GM19455 (cell line): ENCODE results near the gene ZNF446.
"Not testable (repeated sequence)": the region's sequence is repeated elsewhere in the genome, so short reads cannot be mapped to it uniquely, and the experiment has no call there.

Source experiments
- ATAC-seq: cut with Tn5 transposase; IDR thresholded peaks from one replicate; pipeline ENCODE4 v1.9.1; 2021; ENCODE audit not compliant: unreplicated experiment

ZNF446 gene

GRCh38 chr19:58475714-58476497 is at the start of gene ZNF446:
TSS of gene ZNF446 (plus strand) at chr19:58476352. CDS start at chr19:58477219, 867 bp downstream.
- ATAC-seq: peak; percentile 77

DNA sequence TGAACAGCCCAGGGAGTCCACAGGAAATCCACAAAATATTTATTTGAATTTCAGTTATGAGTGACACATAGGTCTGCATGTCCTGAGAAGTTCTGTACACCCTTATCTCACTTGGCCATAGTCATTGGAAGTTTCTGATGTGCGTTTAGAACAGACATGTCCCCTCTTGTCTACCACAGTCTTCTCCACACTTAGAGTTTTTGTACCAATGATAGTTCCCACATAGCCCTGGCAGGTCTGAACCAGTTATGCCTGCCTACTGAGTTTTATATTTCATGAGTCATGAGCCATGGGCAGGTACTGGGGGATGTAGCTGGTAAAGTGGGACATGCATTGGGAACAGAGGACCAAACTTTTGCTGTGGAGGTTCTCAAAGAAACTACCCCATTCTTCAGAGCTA is 47.5 kb upstream of the ZNF446 start:
- ATAC-seq: no peak

- no peak for ATAC-seq
Measured at GRCh38 chr19:58429745-58430144, 46.4 kb upstream of the ZNF446 start.

GRCh38 chr19:58434217-58434616 is 41.9 kb upstream of the ZNF446 start:
- no peak for ATAC-seq

- ATAC-seq: peak; percentile 94
Measured at GRCh38 chr19:58439576-58440554, 36.3 kb upstream of the ZNF446 start, which contains the start of gene ZNF132. TSS of gene ZNF132 (minus strand) at chr19:58440153. CDS start at chr19:58439821, 332 bp downstream.

DNA sequence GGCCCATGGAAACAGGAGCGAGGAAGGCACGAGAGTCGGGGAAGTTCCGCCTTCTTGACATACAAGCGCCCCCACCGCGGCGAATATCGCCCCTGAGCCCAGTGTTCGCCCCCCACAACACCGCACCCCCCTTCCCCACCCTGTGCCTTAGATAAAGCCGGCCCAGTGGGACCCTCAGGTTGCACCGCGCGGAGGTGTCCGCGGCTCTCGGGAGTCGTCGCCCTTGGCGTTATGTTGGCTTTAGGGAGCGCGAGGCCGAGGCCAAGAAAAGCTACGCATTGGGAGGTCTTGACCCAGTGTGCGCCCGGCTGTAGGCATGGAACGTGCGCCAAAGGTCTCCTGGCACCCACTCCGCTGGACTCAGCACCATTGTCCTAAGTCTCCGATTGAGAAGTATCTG is 35.6 kb upstream of the ZNF446 start:
- no peak for ATAC-seq

- not testable (repeated sequence) for ATAC-seq
Measured at GRCh38 chr19:58442986-58443385, 33.2 kb upstream of the ZNF446 start.

GRCh38 chr19:58448860-58449259 is 27.3 kb upstream of the ZNF446 start:
- ATAC-seq: not testable (repeated sequence)

DNA sequence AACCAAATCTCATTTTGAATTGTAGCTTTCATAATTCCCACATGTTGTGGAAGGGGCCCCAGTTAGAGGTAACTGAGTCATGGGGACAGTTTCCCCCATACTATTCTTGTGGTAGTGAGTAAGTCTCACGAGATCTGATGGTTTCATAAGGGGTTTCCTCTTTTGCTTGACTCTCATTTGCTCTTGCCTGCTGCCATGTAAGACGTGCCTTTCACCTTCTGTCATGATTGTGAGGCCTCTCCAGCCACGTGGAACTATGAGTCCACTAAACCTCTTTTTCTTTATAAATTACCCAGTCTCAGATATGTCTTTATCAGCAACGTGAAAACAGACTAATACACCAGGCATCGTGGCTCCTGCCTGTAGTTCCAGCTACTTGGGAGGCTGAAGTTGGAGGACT is 26.2 kb upstream of the ZNF446 start:
- ATAC-seq: not testable (repeated sequence)

GRCh38 chr19:58450856-58451357 is 25.2 kb upstream of the ZNF446 start:
- no peak for ATAC-seq

GRCh38 chr19:58451358-58452101 is 24.6 kb upstream of the ZNF446 start, which contains the start of gene ZNF324B:
TSS of gene ZNF324B (plus strand) at chr19:58451622. CDS start at chr19:58453702, 2,080 bp downstream.
- peak; percentile 94 for ATAC-seq

DNA sequence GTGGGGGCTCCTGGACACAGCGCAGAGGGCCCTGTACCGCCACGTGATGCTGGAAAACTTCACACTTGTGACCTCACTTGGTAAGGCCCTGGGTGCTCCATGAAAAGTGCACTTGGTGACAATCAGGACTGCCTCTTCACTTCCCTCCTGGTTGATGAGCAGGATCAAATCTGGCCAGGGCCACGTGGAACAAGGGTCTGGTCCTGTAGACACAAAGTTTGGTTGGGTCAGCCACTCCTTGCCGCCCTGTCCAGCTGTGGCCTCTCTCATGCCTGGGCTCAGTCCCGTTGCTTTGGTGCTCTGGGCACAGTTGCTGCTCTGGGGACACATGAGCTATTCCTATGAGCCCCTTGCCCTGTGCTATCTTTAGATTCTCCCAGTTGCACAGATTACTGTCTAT is 22.4 kb upstream of the ZNF446 start:
- ATAC-seq: no peak

GRCh38 chr19:58455306-58455705 is 20.8 kb upstream of the ZNF446 start:
- no peak for ATAC-seq

DNA sequence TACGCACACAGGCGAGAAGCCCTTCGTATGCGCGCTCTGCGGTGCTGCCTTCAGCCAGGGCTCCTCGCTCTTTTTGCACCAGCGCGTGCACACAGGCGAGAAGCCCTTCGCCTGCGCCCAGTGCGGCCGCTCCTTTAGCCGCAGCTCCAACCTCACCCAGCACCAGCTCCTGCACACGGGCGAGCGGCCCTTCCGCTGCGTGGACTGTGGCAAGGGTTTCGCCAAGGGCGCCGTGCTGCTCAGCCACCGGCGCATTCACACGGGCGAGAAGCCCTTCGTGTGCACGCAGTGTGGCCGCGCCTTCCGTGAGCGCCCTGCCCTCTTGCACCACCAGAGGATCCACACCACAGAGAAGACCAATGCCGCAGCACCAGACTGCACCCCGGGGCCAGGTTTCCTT is 20.0 kb upstream of the ZNF446 start:
- ATAC-seq: no peak

DNA sequence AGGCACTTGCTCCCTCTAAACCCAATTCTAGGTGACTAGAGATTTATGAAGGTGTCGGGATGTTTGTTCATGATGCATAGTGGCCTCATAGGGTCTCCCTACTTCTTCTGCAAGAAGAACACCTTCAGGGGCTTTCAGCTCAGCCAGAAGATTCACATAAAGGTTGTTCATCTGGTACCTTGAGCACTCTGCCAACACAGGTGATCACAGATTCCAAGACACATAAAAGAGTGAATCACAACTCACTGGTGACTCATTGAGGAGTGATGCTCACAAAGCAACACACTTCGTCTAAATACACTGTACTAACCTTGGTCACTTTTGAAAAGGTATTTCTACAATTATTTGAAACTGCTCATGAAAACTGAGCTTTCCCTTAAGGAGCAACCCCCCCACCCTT is 16.1 kb upstream of the ZNF446 start:
- ATAC-seq: no peak

- peak; percentile 27 for ATAC-seq
Measured at GRCh38 chr19:58466089-58466759, 9.9 kb upstream of the ZNF446 start.

DNA sequence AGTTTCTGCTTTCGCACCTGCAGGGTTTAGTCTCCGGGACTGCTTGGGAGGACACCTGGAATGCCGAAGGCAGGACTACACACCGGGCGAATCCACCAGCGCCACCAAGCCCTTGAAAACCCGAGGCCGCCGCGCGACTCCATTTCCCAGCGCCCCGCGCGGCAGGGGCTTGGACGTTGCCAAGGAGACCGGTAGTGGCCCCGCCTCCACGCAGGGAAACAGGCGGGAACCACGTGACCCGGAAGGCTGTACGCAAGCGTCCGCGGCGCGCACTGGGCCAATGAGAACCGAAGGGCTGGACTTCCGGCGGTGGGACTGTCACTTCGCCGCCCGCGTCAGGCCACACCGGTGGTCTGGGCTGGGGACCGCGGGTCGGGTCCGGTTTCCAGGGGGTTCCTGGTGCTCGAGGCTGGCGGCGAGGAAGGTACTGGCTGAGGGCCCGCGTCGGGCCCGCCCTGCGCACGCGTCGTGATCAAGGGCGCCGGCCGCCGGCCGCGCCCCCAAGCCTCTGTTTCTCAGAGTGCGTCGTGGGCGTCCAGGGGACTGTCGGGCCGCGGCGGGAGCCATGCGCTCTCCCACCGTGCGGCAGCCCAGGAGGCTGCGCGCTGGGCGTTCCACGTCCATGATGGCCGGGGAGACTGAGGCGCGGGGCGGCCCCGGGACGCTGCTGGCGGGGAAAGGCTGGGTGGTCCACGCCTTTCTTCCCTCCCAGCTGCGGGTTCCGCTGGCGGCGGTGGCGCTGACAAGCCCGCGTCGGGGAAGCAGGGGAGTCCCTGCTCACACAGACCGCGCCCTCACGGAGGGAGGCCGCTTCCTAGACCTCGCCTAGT is 9.2 kb upstream of the ZNF446 start, which contains the start of gene ZNF324:
TSS of gene ZNF324 (plus strand) at position 321 of the 830 bp plus-strand sequence. CDS start 2,106 bp downstream, outside the sequence.
- ATAC-seq: peak; percentile 72

DNA sequence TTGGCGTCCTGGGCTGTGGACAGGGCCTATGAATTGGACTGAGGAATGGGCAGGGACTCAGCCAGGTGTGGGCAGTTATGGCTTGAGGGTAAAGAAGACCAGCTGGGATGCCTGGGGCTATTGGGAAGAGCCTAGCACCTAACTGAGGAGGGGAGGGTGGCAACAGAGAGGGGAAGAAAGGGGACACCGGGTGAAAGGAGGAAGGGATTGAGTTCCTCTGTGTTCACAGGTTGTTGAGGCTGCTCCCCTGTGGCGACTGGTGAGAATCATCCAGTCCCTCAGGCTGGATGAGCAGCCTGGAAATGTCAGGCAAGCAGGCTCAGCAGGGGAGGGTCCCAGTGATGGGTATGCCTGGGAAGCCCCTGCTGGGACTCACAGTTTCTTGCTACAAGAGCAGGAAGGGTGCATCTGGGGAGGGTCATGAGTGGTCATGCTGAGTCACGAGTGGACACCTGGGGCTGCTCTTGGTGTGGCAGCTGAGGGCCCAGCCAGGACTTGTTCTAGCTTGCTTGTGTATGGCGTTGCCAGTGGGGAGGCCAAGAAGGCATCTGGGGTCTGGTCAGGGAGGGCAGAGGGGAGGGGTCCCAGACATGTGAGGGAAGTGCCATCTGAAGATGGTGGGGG is 7.8 kb upstream of the ZNF446 start:
- ATAC-seq: no peak
